Epithelial cell of esophagus (primary cell): ENCODE measurements around the gene C1orf35.

ENCODE experiments used
- DNase-seq: peaks from one replicate; pipeline ENCODE4 v3.0.0; 2010; ENCODE audit warnings: low read depth
- H3K4me3 ChIP-seq: 2 replicates; pipeline ENCODE4 v1.5.1; 2011; ENCODE audit warnings: mild to moderate bottlenecking, low read length, control low read depth
- CTCF ChIP-seq: IDR thresholded peaks from 2 replicates; pipeline ENCODE4 v1.5.1; 2011; ENCODE audit warnings: low read depth, mild to moderate bottlenecking, low read length, control low read depth, inconsistent platforms; ENCODE audit not compliant: insufficient read depth; ENCODE audit errors: missing control alignments

The C1orf35 gene

GRCh38 chr1:228145463-228146416 is 42.6 kb upstream of the C1orf35 start:
- no peak for TF ChIP-seq CTCF
- no peak overlapping the region for H3K4me3 ChIP-seq
- DNase-seq: no peak

GRCh38 chr1:228144993-228145343 is 41.8 kb upstream of the C1orf35 start:
- TF ChIP-seq CTCF: no peak
- no peak for DNase-seq
- no peak overlapping the region for H3K4me3 ChIP-seq

- H3K4me3 ChIP-seq: no peak overlapping the region
- no peak for TF ChIP-seq CTCF
- DNase-seq: no peak
Observed at GRCh38 chr1:228144193-228144992, 41.3 kb upstream of the C1orf35 start.

GRCh38 chr1:228143480-228144192 is 40.5 kb upstream of the C1orf35 start:
- no peak overlapping the region for H3K4me3 ChIP-seq
- TF ChIP-seq CTCF: no peak
- DNase-seq: no peak

GRCh38 chr1:228142701-228143136 is 39.6 kb upstream of the C1orf35 start:
- no peak for DNase-seq
- no peak for TF ChIP-seq CTCF
- H3K4me3 ChIP-seq: no peak overlapping the region

GRCh38 chr1:228142155-228142691 is 39.1 kb upstream of the C1orf35 start:
- peak overlapping the region; percentile 95 for H3K4me3 ChIP-seq
- TF ChIP-seq CTCF: no peak
- no peak for DNase-seq
